Myocyte (in vitro differentiated cells): ENCODE data around the gene TROAP. TPM values are rescaled to one million over a fixed set of nuclear protein-coding genes. Genes with fewer than 3 reads are reported as not detected.
"Not testable (repeated sequence)": the region's sequence is repeated elsewhere in the genome, so short reads cannot be mapped to it uniquely, and the experiment has no call there.

Experiments
- DNase-seq: peaks from one replicate; pipeline ENCODE4 v3.0.0-alpha.2; 2012; ENCODE audit warnings: low read depth
- total RNA-seq: library from RNA; depleted of rRNA; stranded (reverse); fragments of >200 nt; gene quantifications from 2 replicates; pipeline ENCODE4 v1.2.3, GENCODE V29; 2014

Gene TROAP
- total RNA-seq, 1 donor from 2014 or later, result 1.1 TPM

GRCh38 chr12:49294086-49294803, 28.8 kb upstream of the TROAP start:
- no peak for DNase-seq

- DNase-seq, result no peak
These were observed 28.3 kb upstream of the TROAP start for GRCh38 chr12:49294804-49295081.

GRCh38 chr12:49295082-49295936, 27.7 kb upstream of the TROAP start, which contains the start of gene PRPH:
TSS of gene PRPH (plus strand) at chr12:49295147. CDS start at chr12:49295201, 54 bp downstream.
- no peak for DNase-seq

GRCh38 chr12:49296034-49296835, 26.8 kb upstream of the TROAP start:
- no peak for DNase-seq

DNA sequence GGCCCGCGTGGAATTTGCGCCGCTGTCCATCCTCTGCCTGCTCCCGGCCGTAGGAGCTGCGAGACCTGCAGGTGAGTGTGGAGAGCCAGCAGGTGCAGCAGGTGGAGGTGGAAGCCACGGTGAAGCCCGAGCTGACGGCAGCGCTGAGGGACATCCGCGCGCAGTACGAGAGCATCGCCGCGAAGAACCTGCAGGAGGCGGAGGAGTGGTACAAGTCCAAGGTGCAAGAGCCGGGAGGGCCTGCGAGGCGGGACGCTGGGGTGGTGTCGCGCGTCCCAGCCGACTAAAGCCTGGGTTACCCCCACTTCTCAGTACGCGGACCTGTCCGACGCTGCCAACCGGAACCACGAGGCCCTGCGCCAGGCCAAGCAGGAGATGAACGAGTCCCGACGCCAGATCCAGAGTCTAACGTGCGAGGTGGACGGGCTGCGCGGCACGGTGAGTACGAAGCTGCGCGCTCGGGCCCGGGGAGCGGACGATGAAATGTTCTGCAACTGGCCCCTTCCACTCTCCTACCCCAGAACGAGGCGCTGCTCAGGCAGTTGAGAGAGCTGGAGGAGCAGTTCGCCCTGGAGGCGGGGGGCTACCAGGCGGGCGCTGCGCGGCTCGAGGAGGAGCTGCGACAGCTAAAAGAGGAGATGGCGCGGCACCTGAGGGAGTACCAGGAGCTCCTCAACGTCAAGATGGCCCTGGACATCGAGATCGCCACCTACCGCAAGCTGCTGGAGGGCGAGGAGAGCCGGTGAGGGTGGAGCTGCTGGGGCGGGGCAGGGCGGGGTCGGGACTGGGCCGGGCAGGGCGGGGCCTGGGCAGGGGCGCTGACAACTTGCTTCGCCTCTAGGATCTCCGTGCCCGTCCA, 26.0 kb upstream of the TROAP start:
- no peak for DNase-seq

GRCh38 chr12:49297695-49298060, 25.4 kb upstream of the TROAP start:
- no peak for DNase-seq

DNA sequence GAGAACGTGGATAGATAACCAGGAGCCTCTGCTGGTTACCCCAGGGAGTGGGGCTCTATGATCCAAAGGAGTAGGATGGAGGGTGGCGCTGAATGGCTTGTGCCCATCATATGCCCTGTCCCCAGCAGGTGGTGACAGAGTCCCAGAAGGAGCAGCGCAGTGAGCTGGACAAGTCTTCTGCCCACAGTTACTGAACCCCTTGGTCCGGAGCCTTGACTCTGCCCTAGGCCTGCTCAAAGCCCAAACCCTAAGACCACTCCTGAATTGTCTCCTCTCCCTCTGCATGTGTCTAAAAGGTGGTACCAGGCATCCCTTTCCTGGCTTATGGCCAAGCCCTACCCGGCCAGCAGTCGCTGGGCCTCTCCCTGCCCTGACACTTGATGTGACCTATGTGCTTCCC, 24.9 kb upstream of the TROAP start:
- DNase-seq, result no peak

DNA sequence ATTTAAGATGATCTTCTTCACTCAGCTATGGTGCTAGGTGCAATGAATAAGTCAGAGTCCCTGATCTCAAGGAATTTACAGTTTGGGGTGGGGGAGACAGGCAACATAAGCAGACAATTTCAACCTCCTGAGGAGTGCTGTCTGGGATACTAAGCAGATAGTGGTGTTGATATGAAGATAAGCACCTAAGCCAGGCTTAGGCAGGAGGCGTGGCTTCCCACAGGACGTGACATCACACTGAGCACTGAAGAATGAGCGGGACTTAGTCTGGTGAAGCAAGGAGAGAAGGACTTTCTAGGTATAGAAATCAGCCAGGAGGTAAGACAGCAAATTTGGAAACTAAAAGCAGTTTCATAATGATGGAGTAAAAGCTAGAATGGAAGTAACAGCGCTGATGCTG, 21.3 kb upstream of the TROAP start:
- no peak for DNase-seq

- DNase-seq, result peak; percentile 85
These were observed 18.9 kb upstream of the TROAP start for GRCh38 chr12:49304161-49304560.

DNA sequence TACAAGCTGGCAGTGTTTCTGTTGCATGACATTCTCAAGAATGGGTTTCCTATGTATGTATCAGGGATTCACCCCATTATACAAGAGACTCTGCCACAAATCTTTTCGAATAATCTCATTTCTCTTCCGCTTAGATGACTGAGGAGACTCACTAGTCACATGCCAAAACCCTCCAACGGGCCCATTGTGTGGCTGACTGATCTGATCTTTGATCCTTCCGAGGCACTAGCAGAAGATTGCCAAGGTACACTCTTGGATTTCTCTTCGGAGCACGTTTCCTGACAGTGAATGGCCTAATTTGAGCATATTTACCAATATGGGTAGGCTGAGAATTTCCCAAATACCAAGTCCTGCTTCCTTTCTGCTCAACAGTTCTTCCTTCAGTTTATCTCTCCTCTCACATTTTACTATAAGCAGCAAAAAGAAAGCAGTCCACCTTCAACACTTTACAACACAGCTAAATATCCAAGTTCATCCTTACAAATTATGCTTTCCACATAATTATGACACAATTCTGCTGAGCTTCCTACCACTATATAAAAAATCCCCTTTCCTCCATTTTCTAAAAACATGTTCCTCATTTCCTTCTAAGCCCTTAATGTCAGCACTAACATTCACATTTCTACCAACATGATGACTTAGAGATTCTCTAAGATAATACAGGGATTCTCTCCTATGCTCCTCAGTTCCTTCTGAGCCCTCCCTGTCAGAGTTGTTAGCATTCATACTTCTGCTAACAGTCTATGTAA, 17.1 kb upstream of the TROAP start:
- no peak for DNase-seq

DNA sequence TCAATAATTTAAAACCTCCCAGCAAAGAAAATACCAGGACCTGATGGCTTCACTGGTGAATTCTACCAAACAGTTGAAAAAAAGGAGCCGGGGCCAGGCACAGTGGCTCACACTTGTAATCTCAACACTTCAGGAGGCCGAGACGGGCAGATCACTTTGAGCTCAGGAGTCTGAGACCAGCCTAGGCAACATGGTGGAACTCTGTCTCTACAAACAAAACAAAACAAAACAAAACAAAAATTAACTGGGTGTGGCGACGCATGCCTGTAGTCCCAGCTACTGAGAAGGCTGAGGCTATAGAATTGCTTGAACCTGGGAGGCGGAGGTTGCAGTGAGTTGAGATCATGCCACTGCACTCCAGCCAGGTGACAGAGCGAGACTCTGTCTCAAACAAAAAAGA, 13.7 kb upstream of the TROAP start:
- no peak for DNase-seq

- not testable (repeated sequence) for DNase-seq
These were observed 12.5 kb upstream of the TROAP start for GRCh38 chr12:49310451-49311000.

DNA sequence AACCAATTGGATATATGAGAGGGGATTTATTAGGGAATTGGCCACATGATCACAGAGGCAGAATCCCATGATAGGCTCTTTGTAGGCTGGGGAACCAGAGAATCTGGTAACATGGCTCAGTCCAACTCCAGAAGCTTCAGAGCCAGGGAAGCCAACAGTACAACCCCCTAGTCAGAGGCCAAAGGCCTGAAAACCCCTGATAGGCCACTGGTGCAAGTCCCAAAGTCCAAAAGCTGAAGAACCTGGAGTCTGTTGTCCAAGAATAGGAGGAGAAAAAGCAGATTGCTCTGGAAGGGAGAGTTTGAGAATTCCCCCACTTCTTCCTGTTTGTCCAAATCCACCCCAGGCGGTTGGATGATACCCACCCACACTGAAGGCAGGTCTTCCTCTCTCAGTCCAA, 8.2 kb upstream of the TROAP start:
- DNase-seq, result no peak

DNA sequence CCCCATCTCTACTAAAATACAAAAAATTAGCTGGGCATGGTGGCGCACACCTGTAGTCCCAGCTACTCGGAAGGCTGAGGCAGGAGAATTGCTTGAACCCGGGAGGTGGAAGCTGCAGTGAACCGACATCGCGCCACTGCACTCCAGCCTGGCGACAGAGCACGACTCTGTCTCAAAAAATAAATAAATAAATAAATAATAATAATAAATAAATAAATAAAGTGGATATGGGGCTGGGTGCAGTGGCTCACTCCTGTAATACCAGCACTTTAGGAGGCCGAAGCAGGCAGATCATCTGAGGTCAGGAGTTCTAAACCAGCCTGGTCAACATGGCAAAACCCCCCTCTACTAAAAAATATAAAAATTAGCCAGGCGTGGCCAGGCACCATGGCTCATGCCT, 5.9 kb upstream of the TROAP start:
- not testable (repeated sequence) for DNase-seq

- DNase-seq, result not testable (repeated sequence)
These were observed 2.5 kb upstream of the TROAP start for GRCh38 chr12:49320411-49321103.

- no peak for DNase-seq
These were observed 718 bp upstream of the TROAP start for GRCh38 chr12:49322367-49322707.

DNA sequence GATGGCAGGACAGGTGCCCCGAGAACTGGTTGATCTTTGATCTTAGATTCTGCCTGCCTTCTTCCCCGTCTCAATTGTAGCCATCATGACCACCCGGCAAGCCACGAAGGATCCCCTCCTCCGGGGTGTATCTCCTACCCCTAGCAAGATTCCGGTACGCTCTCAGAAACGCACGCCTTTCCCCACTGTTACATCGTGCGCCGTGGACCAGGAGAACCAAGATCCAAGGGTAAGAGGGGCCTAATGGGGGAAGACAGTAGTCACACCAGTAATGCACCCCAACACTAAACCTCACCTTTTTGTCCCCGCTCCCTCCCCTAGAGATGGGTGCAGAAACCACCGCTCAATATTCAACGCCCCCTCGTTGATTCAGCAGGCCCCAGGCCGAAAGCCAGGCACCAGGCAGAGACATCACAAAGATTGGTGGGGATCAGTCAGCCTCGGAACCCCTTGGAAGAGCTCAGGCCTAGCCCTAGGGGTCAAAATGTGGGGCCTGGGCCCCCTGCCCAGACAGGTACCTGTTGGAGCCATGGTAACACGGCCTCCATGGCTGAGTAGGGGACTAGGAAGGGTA, 556 bp downstream of the TROAP start:
- DNase-seq, result no peak

- DNase-seq, result no peak
These were observed 2.6 kb downstream of the TROAP start for GRCh38 chr12:49325606-49326005.

- DNase-seq, result no peak
These were observed 4.3 kb downstream of the TROAP start for GRCh38 chr12:49327368-49327767.
